ENCODE results near the gene NDUFA8.
A peak's percentile ranks its signal among the peaks of the same experiment; 100 is the strongest.

The NDUFA8 gene

GRCh38 chr9:122159026-122159924 lies at the start of gene NDUFA8, which contains the start of gene MORN5:
Gene NDUFA8 (minus strand): TSS chr9:122159779. CDS start chr9:122159677, 102 bp downstream.
Gene MORN5 (plus strand): TSS chr9:122159908. CDS start chr9:122159973, 65 bp downstream.
- H3K27ac ChIP-seq (ENCODE audit: low read length), result peak within 1 kb of the TSS; percentile 88
- H3K9me3 ChIP-seq (ENCODE audit: control insufficient read depth in 1 of 2, low read length in 2 of 2), result peaks cover 0 to 6% of the 10 kb centered on the region in 2 donors
- H3K27me3 ChIP-seq (ENCODE audit: low read depth, low read length), result no peaks in the 10 kb centered on the region
- peak within 1 kb of the TSS; percentile 99 for H3K4me3 ChIP-seq (ENCODE audit: low read depth in 1 of 2, low read length in 2 of 2)
- H3K36me3 ChIP-seq (ENCODE audit: control insufficient read depth in 1 of 2, insufficient read depth in 2 of 2, low read length in 2 of 2), result no peaks in the 10 kb centered on the region
- H3K4me1 ChIP-seq (ENCODE audit: control insufficient read depth in 1 of 2, insufficient read depth in 2 of 2, low read length in 2 of 2), result peaks cover 5 to 42% of the 10 kb centered on the region in 2 donors

GRCh38 chr9:122207096-122207495 lies 47.5 kb upstream of the NDUFA8 start:
- Histone ChIP-seq H3K9me3 (ENCODE audit: control insufficient read depth in 1 of 2, low read length in 2 of 2) (no peaks in the 10 kb centered on the region), H3K27ac (ENCODE audit: low read length) (no peak overlapping the region), H3K4me3 (ENCODE audit: low read depth in 1 of 2, low read length in 2 of 2) (no peak overlapping the region), H3K27me3 (ENCODE audit: low read depth, low read length) (peaks cover 7% of the 10 kb centered on the region), H3K36me3 (ENCODE audit: control insufficient read depth in 1 of 2, insufficient read depth in 2 of 2, low read length in 2 of 2) (no peaks in the 10 kb centered on the region), H3K4me1 (ENCODE audit: control insufficient read depth in 1 of 2, insufficient read depth in 2 of 2, low read length in 2 of 2) (no peaks in the 10 kb centered on the region)

GRCh38 chr9:122206118-122207046 lies 46.8 kb upstream of the NDUFA8 start:
- Histone ChIP-seq H3K4me3 (ENCODE audit: low read depth in 1 of 2, low read length in 2 of 2) (no peak overlapping the region), H3K27ac (ENCODE audit: low read length) (no peak overlapping the region), H3K36me3 (ENCODE audit: control insufficient read depth in 1 of 2, insufficient read depth in 2 of 2, low read length in 2 of 2) (no peaks in the 10 kb centered on the region), H3K27me3 (ENCODE audit: low read depth, low read length) (peaks cover 3% of the 10 kb centered on the region), H3K9me3 (ENCODE audit: control insufficient read depth in 1 of 2, low read length in 2 of 2) (no peaks in the 10 kb centered on the region), H3K4me1 (ENCODE audit: control insufficient read depth in 1 of 2, insufficient read depth in 2 of 2, low read length in 2 of 2) (no peaks in the 10 kb centered on the region)

GRCh38 chr9:122205176-122205575 lies 45.6 kb upstream of the NDUFA8 start:
- no peaks in the 10 kb centered on the region for H3K4me1 ChIP-seq (ENCODE audit: control insufficient read depth in 1 of 2, insufficient read depth in 2 of 2, low read length in 2 of 2)
- H3K27ac ChIP-seq (ENCODE audit: low read length), result no peak overlapping the region
- H3K36me3 ChIP-seq (ENCODE audit: control insufficient read depth in 1 of 2, insufficient read depth in 2 of 2, low read length in 2 of 2), result no peaks in the 10 kb centered on the region
- H3K27me3 ChIP-seq (ENCODE audit: low read depth, low read length), result no peaks in the 10 kb centered on the region
- no peaks in the 10 kb centered on the region for H3K9me3 ChIP-seq (ENCODE audit: control insufficient read depth in 1 of 2, low read length in 2 of 2)
- no peak overlapping the region for H3K4me3 ChIP-seq (ENCODE audit: low read depth in 1 of 2, low read length in 2 of 2)

- Histone ChIP-seq H3K4me3 (ENCODE audit: low read depth in 1 of 2, low read length in 2 of 2) (no peak overlapping the region), H3K27me3 (ENCODE audit: low read depth, low read length) (no peaks in the 10 kb centered on the region), H3K4me1 (ENCODE audit: control insufficient read depth in 1 of 2, insufficient read depth in 2 of 2, low read length in 2 of 2) (no peaks in the 10 kb centered on the region), H3K9me3 (ENCODE audit: control insufficient read depth in 1 of 2, low read length in 2 of 2) (no peaks in the 10 kb centered on the region), H3K27ac (ENCODE audit: low read length) (no peak overlapping the region), H3K36me3 (ENCODE audit: control insufficient read depth in 1 of 2, insufficient read depth in 2 of 2, low read length in 2 of 2) (peaks cover 0 to 4% of the 10 kb centered on the region in 2 donors)
Measured at GRCh38 chr9:122204491-122204890, 44.9 kb upstream of the NDUFA8 start.

- Histone ChIP-seq H3K4me3 (ENCODE audit: low read depth in 1 of 2, low read length in 2 of 2) (no peak overlapping the region), H3K27me3 (ENCODE audit: low read depth, low read length) (no peaks in the 10 kb centered on the region), H3K4me1 (ENCODE audit: control insufficient read depth in 1 of 2, insufficient read depth in 2 of 2, low read length in 2 of 2) (no peaks in the 10 kb centered on the region), H3K27ac (ENCODE audit: low read length) (no peak overlapping the region), H3K36me3 (ENCODE audit: control insufficient read depth in 1 of 2, insufficient read depth in 2 of 2, low read length in 2 of 2) (peaks cover 0 to 4% of the 10 kb centered on the region in 2 donors), H3K9me3 (ENCODE audit: control insufficient read depth in 1 of 2, low read length in 2 of 2) (no peaks in the 10 kb centered on the region)
Measured at GRCh38 chr9:122204055-122204454, 44.5 kb upstream of the NDUFA8 start.

GRCh38 chr9:122202111-122202510 lies 42.5 kb upstream of the NDUFA8 start:
- Histone ChIP-seq H3K27ac (ENCODE audit: low read length) (no peak overlapping the region), H3K36me3 (ENCODE audit: control insufficient read depth in 1 of 2, insufficient read depth in 2 of 2, low read length in 2 of 2) (peaks cover 0 to 4% of the 10 kb centered on the region in 2 donors), H3K27me3 (ENCODE audit: low read depth, low read length) (no peaks in the 10 kb centered on the region), H3K4me3 (ENCODE audit: low read depth in 1 of 2, low read length in 2 of 2) (no peak overlapping the region), H3K9me3 (ENCODE audit: control insufficient read depth in 1 of 2, low read length in 2 of 2) (no peaks in the 10 kb centered on the region), H3K4me1 (ENCODE audit: control insufficient read depth in 1 of 2, insufficient read depth in 2 of 2, low read length in 2 of 2) (no peaks in the 10 kb centered on the region)

- H3K4me1 ChIP-seq (ENCODE audit: control insufficient read depth in 1 of 2, insufficient read depth in 2 of 2, low read length in 2 of 2), result no peaks in the 10 kb centered on the region
- no peaks in the 10 kb centered on the region for H3K27me3 ChIP-seq (ENCODE audit: low read depth, low read length)
- no peaks in the 10 kb centered on the region for H3K9me3 ChIP-seq (ENCODE audit: control insufficient read depth in 1 of 2, low read length in 2 of 2)
- H3K4me3 ChIP-seq (ENCODE audit: low read depth in 1 of 2, low read length in 2 of 2), result no peak overlapping the region
- no peak overlapping the region for H3K27ac ChIP-seq (ENCODE audit: low read length)
- H3K36me3 ChIP-seq (ENCODE audit: control insufficient read depth in 1 of 2, insufficient read depth in 2 of 2, low read length in 2 of 2), result peaks cover 0 to 4% of the 10 kb centered on the region in 2 donors
Measured at GRCh38 chr9:122201641-122202040, 42.1 kb upstream of the NDUFA8 start.

GRCh38 chr9:122200960-122201595 lies 41.5 kb upstream of the NDUFA8 start:
- Histone ChIP-seq H3K27me3 (ENCODE audit: low read depth, low read length) (no peaks in the 10 kb centered on the region), H3K27ac (ENCODE audit: low read length) (no peak overlapping the region), H3K4me1 (ENCODE audit: control insufficient read depth in 1 of 2, insufficient read depth in 2 of 2, low read length in 2 of 2) (no peaks in the 10 kb centered on the region), H3K36me3 (ENCODE audit: control insufficient read depth in 1 of 2, insufficient read depth in 2 of 2, low read length in 2 of 2) (peaks cover 0 to 4% of the 10 kb centered on the region in 2 donors), H3K9me3 (ENCODE audit: control insufficient read depth in 1 of 2, low read length in 2 of 2) (no peaks in the 10 kb centered on the region), H3K4me3 (ENCODE audit: low read depth in 1 of 2, low read length in 2 of 2) (no peak overlapping the region)

- H3K27ac ChIP-seq (ENCODE audit: low read length), result no peak overlapping the region
- no peaks in the 10 kb centered on the region for H3K4me1 ChIP-seq (ENCODE audit: control insufficient read depth in 1 of 2, insufficient read depth in 2 of 2, low read length in 2 of 2)
- no peak overlapping the region for H3K4me3 ChIP-seq (ENCODE audit: low read depth in 1 of 2, low read length in 2 of 2)
- no peaks in the 10 kb centered on the region for H3K27me3 ChIP-seq (ENCODE audit: low read depth, low read length)
- no peaks in the 10 kb centered on the region for H3K9me3 ChIP-seq (ENCODE audit: control insufficient read depth in 1 of 2, low read length in 2 of 2)
- peaks cover 0 to 4% of the 10 kb centered on the region in 2 donors for H3K36me3 ChIP-seq (ENCODE audit: control insufficient read depth in 1 of 2, insufficient read depth in 2 of 2, low read length in 2 of 2)
Measured at GRCh38 chr9:122197882-122198281, 38.3 kb upstream of the NDUFA8 start.

GRCh38 chr9:122197426-122197825 lies 37.8 kb upstream of the NDUFA8 start:
- Histone ChIP-seq H3K36me3 (ENCODE audit: control insufficient read depth in 1 of 2, insufficient read depth in 2 of 2, low read length in 2 of 2) (peaks cover 0 to 4% of the 10 kb centered on the region in 2 donors), H3K4me1 (ENCODE audit: control insufficient read depth in 1 of 2, insufficient read depth in 2 of 2, low read length in 2 of 2) (no peaks in the 10 kb centered on the region), H3K27me3 (ENCODE audit: low read depth, low read length) (no peaks in the 10 kb centered on the region), H3K27ac (ENCODE audit: low read length) (no peak overlapping the region), H3K4me3 (ENCODE audit: low read depth in 1 of 2, low read length in 2 of 2) (no peak overlapping the region), H3K9me3 (ENCODE audit: control insufficient read depth in 1 of 2, low read length in 2 of 2) (no peaks in the 10 kb centered on the region)
